Neural cell (in vitro differentiated cells): ENCODE results near the gene CLIP4. TPM values are rescaled to one million over a fixed set of nuclear protein-coding genes. Genes with fewer than 3 reads are reported as not detected.

Experiments
- H2AFZ ChIP-seq: fragments of 200-600, 300-800 bp; sonication (generic), shearing (Covaris generic); 2 replicates; pipeline ENCODE4 v1.6.0; 2014; ENCODE audit warnings: low read depth, mild to moderate bottlenecking, antibody characterized with exemption, low read length, moderate library complexity
- H3F3A ChIP-seq: fragments of 200-600 bp; shearing (Covaris generic); 2 replicates; pipeline ENCODE4 v1.6.1; 2016; ENCODE audit warnings: mild to moderate bottlenecking, moderate library complexity, mixed read lengths, antibody characterized with exemption, low read length; ENCODE audit not compliant: insufficient read depth, poor library complexity, severe bottlenecking
- H3K27ac ChIP-seq: fragments of 200-600, 300-800 bp; sonication (generic), shearing (Covaris generic); 2 replicates; pipeline ENCODE4 v1.5.1; 2014; ENCODE audit warnings: mild to moderate bottlenecking, low read length, moderate library complexity
- H3K27me3 ChIP-seq: fragments of 300-800, 200-600 bp; sonication (generic), shearing (Covaris generic); 2 replicates; pipeline ENCODE4 v1.6.0; 2014; ENCODE audit warnings: mild to moderate bottlenecking, low read depth, low read length, moderate library complexity; ENCODE audit not compliant: insufficient read depth
- H3K36me3 ChIP-seq: fragments of 300-800, 200-600 bp; sonication (generic), shearing (Covaris generic); 2 replicates; pipeline ENCODE4 v1.5.1; 2014; ENCODE audit warnings: mild to moderate bottlenecking, antibody characterized with exemption, low read length, moderate library complexity; ENCODE audit not compliant: insufficient read depth
- H3K4me2 ChIP-seq: fragments of 300-800, 200-600 bp; sonication (generic), shearing (Covaris generic); 2 replicates; pipeline ENCODE4 v1.6.0; 2014; ENCODE audit warnings: mild to moderate bottlenecking, low read length
- H3K4me3 ChIP-seq: fragments of 300-800, 200-600 bp; sonication (generic), shearing (Covaris generic); 2 replicates; pipeline ENCODE4 v1.5.1; 2014; ENCODE audit warnings: mild to moderate bottlenecking, low read length, moderate library complexity
- H3K79me2 ChIP-seq: fragments of 200-600 bp; shearing (Covaris generic); replicated peaks from 2 replicates; pipeline ENCODE4 v1.6.0; 2014; ENCODE audit warnings: mild to moderate bottlenecking, low read length, moderate library complexity; ENCODE audit not compliant: insufficient read depth
- H3K9ac ChIP-seq: fragments of 300-800, 200-600 bp; sonication (generic), shearing (Covaris generic); 2 replicates; pipeline ENCODE4 v1.6.1; 2016; ENCODE audit warnings: mild to moderate bottlenecking, low read length, mixed read lengths
- H3K9me2 ChIP-seq: fragments of 200-600 bp; shearing (Covaris generic); 2 replicates; pipeline ENCODE4 v1.6.1; 2016; ENCODE audit warnings: mild to moderate bottlenecking, low read length, mixed read lengths; ENCODE audit not compliant: insufficient read depth
- H3K9me3 ChIP-seq: fragments of 200-600, 300-800 bp; sonication (generic), shearing (Covaris generic); 2 replicates; pipeline ENCODE4 v1.6.1; 2016; ENCODE audit warnings: mild to moderate bottlenecking, mixed run types, low read length, moderate library complexity, mixed read lengths
- H4K20me1 ChIP-seq: fragments of 200-600 bp; shearing (Covaris generic); 2 replicates; pipeline ENCODE4 v1.6.1; 2016; ENCODE audit warnings: mild to moderate bottlenecking, mixed run types; ENCODE audit not compliant: insufficient read depth
- EP300 ChIP-seq: fragments of 450-650 bp; conservative IDR thresholded peaks from 2 replicates; pipeline ENCODE4 v1.6.1; 2014; ENCODE audit warnings: antibody characterized with exemption, mild to moderate bottlenecking, moderate library complexity; ENCODE audit not compliant: poor library complexity, severe bottlenecking
- EZH2 ChIP-seq: fragments of 200-600, 300-800 bp; shearing (Covaris generic), sonication (generic); IDR thresholded peaks from 2 replicates; pipeline ENCODE4 v1.6.1; 2014; ENCODE audit warnings: antibody characterized with exemption, low read length, borderline replicate concordance, mild to moderate bottlenecking; ENCODE audit not compliant: insufficient read depth, poor library complexity, severe bottlenecking
- MXI1 ChIP-seq: fragments of 450-650 bp; conservative IDR thresholded peaks from 2 replicates; pipeline ENCODE4 v1.6.1; 2014; ENCODE audit warnings: antibody characterized with exemption, mild to moderate bottlenecking; ENCODE audit not compliant: poor library complexity, severe bottlenecking
- POLR2AphosphoS5 ChIP-seq: IDR thresholded peaks from 2 replicates; pipeline ENCODE4 v1.6.1; 2012
- RAD21 ChIP-seq: fragments of 450-650 bp; conservative IDR thresholded peaks from 2 replicates; pipeline ENCODE4 v1.6.1; 2014; ENCODE audit warnings: antibody characterized with exemption, mild to moderate bottlenecking, moderate library complexity
- SMC3 ChIP-seq: fragments of 450-650 bp; conservative IDR thresholded peaks from 2 replicates; pipeline ENCODE4 v1.6.1; 2014; ENCODE audit warnings: antibody characterized with exemption, mild to moderate bottlenecking, moderate library complexity; ENCODE audit not compliant: poor library complexity
- TAF1 ChIP-seq: IDR thresholded peaks from 2 replicates; pipeline ENCODE4 v1.6.1; 2012; ENCODE audit warnings: low read depth
- polyA plus RNA-seq: library from polyadenylated mRNA; depleted of rRNA; stranded (reverse); fragments of >200 nt; gene quantifications from 2 replicates; pipeline ENCODE4 v1.2.3, GENCODE V29; 2014
- TF ChIP-seq, protein P1 (sequence below): IDR thresholded peaks from 2 replicates; pipeline ENCODE4 v1.6.1; 2012; ENCODE audit warnings: borderline replicate concordance
- TF ChIP-seq, protein P2 (sequence below): fragments of 450-650 bp; IDR thresholded peaks from 2 replicates; pipeline ENCODE4 v1.5.1; 2014; ENCODE audit warnings: antibody characterized with exemption, mild to moderate bottlenecking, moderate library complexity; ENCODE audit not compliant: poor library complexity, severe bottlenecking

Gene CLIP4
- polyA plus RNA-seq, 1 donor from 2014 or later: 10.2 TPM

DNA sequence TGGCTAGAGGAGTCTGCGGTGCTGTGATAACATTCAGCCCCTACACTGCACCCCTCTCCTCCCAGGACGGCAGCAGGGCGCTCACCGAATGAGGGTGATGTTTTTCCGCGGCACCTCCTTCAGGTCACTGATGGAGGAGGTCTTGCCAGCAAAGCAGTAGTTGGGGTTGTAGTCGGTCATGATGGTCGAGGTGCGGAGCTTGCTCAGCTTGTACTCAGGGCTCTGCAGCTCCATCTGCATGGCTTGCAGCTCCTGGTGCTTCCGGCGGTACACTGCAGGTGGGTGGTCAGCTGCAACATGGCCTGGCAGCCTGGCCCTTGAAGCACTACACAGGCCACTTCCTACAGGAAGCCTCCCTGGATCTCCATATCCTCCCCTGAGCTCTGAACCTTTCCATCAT lies 108.0 kb downstream of the CLIP4 start:
- Histone ChIP-seq H3K79me2 (no peaks in the 10 kb centered on the region), H3K36me3 (no peaks in the 10 kb centered on the region), H3K9me3 (no peaks in the 10 kb centered on the region), H3K9ac (no peak overlapping the region), H3K4me2 (no peak overlapping the region), H3F3A (no peaks in the 10 kb centered on the region), H3K9me2 (no peaks in the 10 kb centered on the region), H4K20me1 (no peaks in the 10 kb centered on the region), H2AFZ (no peak overlapping the region), H3K4me3 (no peak overlapping the region), H3K27ac (no peak overlapping the region), H3K27me3 (no peaks in the 10 kb centered on the region)
- TF ChIP-seq SMC3 (no peak), POLR2AphosphoS5 (no peak), TAF1 (no peak), EP300 (no peak), RAD21 (no peak), MXI1 (no peak), EZH2 (no peak)
- TF ChIP-seq, protein P1, sequence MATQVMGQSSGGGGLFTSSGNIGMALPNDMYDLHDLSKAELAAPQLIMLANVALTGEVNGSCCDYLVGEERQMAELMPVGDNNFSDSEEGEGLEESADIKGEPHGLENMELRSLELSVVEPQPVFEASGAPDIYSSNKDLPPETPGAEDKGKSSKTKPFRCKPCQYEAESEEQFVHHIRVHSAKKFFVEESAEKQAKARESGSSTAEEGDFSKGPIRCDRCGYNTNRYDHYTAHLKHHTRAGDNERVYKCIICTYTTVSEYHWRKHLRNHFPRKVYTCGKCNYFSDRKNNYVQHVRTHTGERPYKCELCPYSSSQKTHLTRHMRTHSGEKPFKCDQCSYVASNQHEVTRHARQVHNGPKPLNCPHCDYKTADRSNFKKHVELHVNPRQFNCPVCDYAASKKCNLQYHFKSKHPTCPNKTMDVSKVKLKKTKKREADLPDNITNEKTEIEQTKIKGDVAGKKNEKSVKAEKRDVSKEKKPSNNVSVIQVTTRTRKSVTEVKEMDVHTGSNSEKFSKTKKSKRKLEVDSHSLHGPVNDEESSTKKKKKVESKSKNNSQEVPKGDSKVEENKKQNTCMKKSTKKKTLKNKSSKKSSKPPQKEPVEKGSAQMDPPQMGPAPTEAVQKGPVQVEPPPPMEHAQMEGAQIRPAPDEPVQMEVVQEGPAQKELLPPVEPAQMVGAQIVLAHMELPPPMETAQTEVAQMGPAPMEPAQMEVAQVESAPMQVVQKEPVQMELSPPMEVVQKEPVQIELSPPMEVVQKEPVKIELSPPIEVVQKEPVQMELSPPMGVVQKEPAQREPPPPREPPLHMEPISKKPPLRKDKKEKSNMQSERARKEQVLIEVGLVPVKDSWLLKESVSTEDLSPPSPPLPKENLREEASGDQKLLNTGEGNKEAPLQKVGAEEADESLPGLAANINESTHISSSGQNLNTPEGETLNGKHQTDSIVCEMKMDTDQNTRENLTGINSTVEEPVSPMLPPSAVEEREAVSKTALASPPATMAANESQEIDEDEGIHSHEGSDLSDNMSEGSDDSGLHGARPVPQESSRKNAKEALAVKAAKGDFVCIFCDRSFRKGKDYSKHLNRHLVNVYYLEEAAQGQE: no peak
- TF ChIP-seq, protein P2, sequence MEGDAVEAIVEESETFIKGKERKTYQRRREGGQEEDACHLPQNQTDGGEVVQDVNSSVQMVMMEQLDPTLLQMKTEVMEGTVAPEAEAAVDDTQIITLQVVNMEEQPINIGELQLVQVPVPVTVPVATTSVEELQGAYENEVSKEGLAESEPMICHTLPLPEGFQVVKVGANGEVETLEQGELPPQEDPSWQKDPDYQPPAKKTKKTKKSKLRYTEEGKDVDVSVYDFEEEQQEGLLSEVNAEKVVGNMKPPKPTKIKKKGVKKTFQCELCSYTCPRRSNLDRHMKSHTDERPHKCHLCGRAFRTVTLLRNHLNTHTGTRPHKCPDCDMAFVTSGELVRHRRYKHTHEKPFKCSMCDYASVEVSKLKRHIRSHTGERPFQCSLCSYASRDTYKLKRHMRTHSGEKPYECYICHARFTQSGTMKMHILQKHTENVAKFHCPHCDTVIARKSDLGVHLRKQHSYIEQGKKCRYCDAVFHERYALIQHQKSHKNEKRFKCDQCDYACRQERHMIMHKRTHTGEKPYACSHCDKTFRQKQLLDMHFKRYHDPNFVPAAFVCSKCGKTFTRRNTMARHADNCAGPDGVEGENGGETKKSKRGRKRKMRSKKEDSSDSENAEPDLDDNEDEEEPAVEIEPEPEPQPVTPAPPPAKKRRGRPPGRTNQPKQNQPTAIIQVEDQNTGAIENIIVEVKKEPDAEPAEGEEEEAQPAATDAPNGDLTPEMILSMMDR: no peak

DNA sequence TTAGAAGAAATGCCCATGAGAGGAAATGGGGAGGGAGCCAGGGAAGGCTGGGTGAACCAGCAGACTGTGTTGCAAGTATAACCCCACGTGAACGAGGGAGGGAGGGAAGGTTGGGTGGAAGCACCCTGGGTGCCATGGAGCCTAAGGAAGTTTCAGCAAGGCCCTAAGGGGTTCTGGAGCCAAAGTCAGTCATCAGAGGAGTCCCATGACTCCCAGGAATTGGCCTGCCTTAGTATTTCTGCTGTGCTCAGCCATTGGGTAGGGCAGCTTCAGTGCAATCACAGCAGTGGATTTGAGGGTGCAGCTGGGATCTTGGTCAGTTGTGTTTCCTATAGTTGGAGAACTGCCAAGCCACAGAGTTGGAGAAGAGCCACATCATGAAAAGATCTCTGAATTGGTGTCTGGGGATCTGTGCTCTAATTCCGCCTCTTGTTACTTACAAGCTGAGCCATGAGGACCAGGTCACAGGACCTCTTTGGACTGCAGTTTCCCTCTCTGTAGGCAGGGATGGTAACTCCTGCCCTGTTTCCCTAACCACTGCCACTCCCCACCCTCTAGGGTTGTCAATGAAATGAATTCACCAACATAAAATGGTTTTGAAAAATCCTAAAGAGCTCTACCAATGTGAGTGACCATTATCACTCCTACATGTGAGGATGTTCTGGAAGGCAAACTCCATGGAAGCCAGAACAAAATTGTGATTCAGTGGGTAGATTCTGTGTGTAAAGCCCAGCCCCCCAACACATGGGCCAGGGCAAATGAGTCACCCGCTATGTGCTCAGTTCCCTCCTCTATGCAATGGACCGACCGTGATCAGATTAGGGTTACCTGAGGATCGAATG lies 108.9 kb downstream of the CLIP4 start:
- no peak overlapping the region for H3K4me3 ChIP-seq
- H3K79me2 ChIP-seq: no peaks in the 10 kb centered on the region
- H2AFZ ChIP-seq: no peak overlapping the region
- TF ChIP-seq, protein P1: no peak
- no peak for TF ChIP-seq RAD21
- no peak for TF ChIP-seq EP300
- no peak for TF ChIP-seq SMC3
- TF ChIP-seq POLR2AphosphoS5: no peak
- TF ChIP-seq, protein P2: no peak
- TF ChIP-seq MXI1: no peak
- no peak for TF ChIP-seq TAF1
- TF ChIP-seq EZH2: no peak
- no peaks in the 10 kb centered on the region for H3K9me2 ChIP-seq
- H3K27ac ChIP-seq: no peak overlapping the region
- no peaks in the 10 kb centered on the region for H3K27me3 ChIP-seq
- no peak overlapping the region for H3K4me2 ChIP-seq
- H3K9ac ChIP-seq: no peak overlapping the region
- no peaks in the 10 kb centered on the region for H3K9me3 ChIP-seq
- no peaks in the 10 kb centered on the region for H3K36me3 ChIP-seq
- no peaks in the 10 kb centered on the region for H3F3A ChIP-seq
- no peaks in the 10 kb centered on the region for H4K20me1 ChIP-seq
